Type B pancreatic cell (in vitro differentiated cells): ENCODE measurements around the gene GP9. TPM values are rescaled to one million over a fixed set of nuclear protein-coding genes. Genes with fewer than 3 reads are reported as not detected.

Experiments used
- DNase-seq: peaks from one replicate; pipeline ENCODE4 v3.0.0; 2021; ENCODE audit warnings: mixed read lengths; ENCODE audit not compliant: unreplicated experiment; ENCODE audit errors: extremely low spot score
- H3K27ac Mint-ChIP-seq: 2 replicates; pipeline ENCODE4 v1.8.0; 2021; ENCODE audit warnings: mild to moderate bottlenecking, mixed read lengths
- H3K27me3 Mint-ChIP-seq: 2 replicates; pipeline ENCODE4 v1.8.0; 2021; ENCODE audit warnings: mixed read lengths
- H3K36me3 Mint-ChIP-seq: 2 replicates; pipeline ENCODE4 v1.8.0; 2021; ENCODE audit warnings: mixed read lengths
- H3K4me1 Mint-ChIP-seq: one replicate; pipeline ENCODE4 v1.8.0; 2021; ENCODE audit warnings: mixed read lengths; ENCODE audit not compliant: unreplicated experiment
- H3K4me3 Mint-ChIP-seq: 2 replicates; pipeline ENCODE4 v1.8.0; 2021; ENCODE audit warnings: mild to moderate bottlenecking, mixed read lengths
- H3K9me3 Mint-ChIP-seq: 2 replicates; pipeline ENCODE4 v1.8.0; 2021; ENCODE audit warnings: mixed read lengths
- total RNA-seq: library from RNA; stranded (reverse); gene quantifications from 2 replicates; pipeline ENCODE4 v1.2.1, GENCODE V29; 2021; ENCODE audit warnings: low replicate concordance
- TF ChIP-seq, protein P1 (sequence below): fragments of 200-600 bp; sonication (generic); conservative IDR thresholded peaks from 2 replicates; pipeline ENCODE4 v1.5.0; 2021; ENCODE audit warnings: antibody characterized with exemption, mild to moderate bottlenecking

Gene GP9
- total RNA-seq, 1 donor from 2014 or later = not detected

DNA sequence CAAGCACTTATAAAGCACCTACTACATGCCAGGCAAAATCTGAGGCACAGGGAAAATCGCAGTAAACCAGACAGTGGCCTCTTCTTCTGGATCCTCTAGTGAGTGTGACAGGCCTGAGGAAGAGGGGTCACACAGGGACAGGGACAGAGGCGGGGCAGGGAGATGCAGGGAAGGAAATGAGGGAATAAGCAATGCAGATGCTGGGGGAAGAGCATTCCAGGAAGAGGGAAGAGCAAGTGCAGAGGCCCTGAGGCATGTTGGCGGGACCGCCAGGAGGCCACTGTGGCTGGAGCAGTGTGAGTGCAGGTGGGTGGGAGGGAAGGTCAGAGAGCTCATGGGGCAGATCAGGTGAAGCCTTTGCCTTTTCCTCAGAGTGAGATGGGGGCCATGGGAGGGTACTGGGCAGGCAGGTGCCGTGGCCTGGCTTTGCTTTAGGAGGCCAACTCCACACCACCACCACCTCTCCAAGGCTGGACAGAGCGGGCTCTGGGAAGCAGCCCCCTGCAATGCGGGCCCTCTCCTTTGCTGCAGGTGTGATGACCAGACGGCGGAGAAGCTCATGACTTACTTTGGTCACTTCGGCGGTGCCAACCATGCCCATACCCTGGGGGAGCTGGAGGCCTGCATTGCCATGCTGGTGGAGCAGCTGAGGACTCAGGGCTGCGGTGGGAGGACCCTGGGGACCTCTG lies 26.8 kb upstream of the GP9 start:
- Mint-ChIP-seq H3K36me3 (no peaks in the 10 kb centered on the region), H3K27ac (no peak overlapping the region)
- TF ChIP-seq, protein P1, sequence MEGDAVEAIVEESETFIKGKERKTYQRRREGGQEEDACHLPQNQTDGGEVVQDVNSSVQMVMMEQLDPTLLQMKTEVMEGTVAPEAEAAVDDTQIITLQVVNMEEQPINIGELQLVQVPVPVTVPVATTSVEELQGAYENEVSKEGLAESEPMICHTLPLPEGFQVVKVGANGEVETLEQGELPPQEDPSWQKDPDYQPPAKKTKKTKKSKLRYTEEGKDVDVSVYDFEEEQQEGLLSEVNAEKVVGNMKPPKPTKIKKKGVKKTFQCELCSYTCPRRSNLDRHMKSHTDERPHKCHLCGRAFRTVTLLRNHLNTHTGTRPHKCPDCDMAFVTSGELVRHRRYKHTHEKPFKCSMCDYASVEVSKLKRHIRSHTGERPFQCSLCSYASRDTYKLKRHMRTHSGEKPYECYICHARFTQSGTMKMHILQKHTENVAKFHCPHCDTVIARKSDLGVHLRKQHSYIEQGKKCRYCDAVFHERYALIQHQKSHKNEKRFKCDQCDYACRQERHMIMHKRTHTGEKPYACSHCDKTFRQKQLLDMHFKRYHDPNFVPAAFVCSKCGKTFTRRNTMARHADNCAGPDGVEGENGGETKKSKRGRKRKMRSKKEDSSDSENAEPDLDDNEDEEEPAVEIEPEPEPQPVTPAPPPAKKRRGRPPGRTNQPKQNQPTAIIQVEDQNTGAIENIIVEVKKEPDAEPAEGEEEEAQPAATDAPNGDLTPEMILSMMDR = no peak

DNA sequence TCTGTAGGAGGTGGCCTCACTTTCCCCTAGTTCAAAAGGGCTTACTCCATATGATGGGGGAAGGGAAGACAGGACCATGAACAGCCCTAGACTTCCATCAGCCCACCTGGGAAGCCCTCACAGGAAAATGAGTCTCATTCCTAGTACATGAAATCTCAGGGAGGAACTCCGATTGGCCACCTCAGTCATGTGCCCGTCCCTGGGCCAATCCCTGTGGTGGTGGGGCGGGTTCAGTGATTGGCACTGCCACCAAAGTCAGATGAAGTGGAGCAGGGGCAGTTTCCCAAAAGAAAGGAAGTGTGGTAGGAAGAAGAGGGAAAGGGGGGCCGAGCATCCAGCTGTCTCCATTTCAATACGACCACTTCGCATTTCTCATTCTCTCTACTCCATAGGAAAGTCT lies 25.9 kb upstream of the GP9 start:
- Mint-ChIP-seq H3K9me3 (no peaks in the 10 kb centered on the region), H3K4me3 (no peak overlapping the region), H3K4me1 (no peaks in the 10 kb centered on the region), H3K27ac (no peak overlapping the region), H3K27me3 (peaks cover 4% of the 10 kb centered on the region), H3K36me3 (no peaks in the 10 kb centered on the region)
- TF ChIP-seq, protein P1 = no peak
- DNase-seq = no peak

More for the DNA sequence above, 26.8 kb upstream of the GP9 start:
- Mint-ChIP-seq H3K27me3 (peaks cover 2% of the 10 kb centered on the region), H3K4me3 (no peak overlapping the region), H3K4me1 (no peaks in the 10 kb centered on the region), H3K9me3 (no peaks in the 10 kb centered on the region)
- DNase-seq = no peak

DNA sequence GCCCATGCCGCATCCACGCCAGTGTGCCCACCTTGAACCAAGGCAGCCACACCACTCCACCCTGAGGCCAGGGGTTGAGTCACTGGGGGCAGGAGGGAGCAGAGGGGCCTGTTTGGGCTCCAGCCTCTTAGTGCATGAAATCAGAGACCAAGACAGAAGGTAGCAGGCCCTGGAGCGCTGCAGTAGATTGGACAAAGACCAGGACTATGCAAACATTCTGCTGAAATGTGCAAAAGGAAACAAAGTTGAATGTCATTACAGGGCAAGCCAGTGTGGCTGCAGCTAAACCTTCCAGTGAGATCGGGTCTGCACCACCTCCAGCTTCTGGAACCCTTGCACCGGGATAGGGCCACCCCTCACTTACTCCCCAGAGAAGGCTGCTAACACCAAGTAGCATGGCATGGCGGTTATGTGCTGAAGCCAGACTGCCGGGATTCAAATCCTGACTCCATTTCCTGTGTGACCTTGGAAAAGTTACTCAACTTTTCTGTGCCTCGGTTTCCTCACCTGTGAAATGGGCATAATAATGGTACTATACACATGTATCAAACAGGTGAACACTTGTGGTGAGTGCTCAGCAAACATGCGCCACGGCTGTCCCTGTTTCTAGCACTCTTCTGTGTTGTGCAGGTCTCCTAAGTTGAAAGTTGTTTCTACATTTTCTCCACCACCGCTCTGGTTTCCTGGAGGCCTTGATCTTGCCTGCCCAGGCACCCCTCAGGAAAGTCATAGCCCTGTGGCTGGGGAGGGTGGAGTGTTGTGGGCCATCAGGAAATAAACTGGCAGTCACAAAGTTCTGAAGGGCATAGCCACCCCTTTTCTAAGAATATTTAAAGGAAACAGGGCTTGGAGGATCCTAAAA lies 25.0 kb upstream of the GP9 start:
- H3K9me3 Mint-ChIP-seq = no peaks in the 10 kb centered on the region
- TF ChIP-seq, protein P1 = no peak
- H3K4me1 Mint-ChIP-seq = no peaks in the 10 kb centered on the region
- H3K27me3 Mint-ChIP-seq = peaks cover 4% of the 10 kb centered on the region
- no peak overlapping the region for H3K4me3 Mint-ChIP-seq
- no peaks in the 10 kb centered on the region for H3K36me3 Mint-ChIP-seq
- no peak for DNase-seq
- no peak overlapping the region for H3K27ac Mint-ChIP-seq

DNA sequence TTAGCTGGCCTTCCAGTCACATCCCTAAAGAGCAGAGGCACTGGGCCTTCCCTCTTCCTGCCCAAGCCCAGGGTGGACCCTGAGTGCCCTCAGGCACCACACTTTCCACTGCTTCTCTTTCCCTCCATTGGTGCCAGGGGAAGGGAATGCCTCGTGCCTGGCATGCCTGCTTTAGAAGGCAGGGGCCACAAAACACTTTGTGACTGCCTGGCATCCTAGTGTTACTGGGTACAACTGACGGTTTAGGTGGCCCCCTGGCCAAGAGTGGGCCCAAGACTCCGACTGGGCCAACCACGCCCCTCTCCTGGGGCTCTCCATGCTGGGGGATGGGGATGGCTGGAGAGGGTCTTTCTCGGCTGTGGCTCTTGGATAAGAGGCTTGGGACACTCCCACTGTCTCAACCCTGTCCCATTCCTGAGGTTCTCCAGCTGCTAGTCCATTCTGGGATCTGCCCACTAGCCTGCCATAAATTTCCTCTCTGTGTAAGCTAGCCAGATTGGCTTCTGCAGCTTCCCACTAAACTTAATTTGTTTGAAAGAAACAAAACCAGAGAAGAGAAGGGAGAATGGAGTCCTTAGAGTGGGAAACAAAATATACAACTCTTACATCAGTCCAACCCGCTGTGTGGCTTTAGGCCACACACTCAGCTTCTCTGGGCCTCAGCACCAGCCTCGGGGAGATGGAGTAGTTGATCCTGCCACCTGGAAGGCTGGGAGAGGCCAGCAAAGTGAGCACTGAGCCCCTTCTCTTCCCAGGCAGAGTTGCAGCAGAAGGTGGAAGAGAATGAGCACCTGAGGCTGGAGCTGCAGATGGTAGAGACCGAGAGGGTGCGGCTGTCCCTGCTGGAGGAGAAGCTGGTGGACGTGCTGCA lies 24.1 kb upstream of the GP9 start:
- H3K36me3 Mint-ChIP-seq = no peaks in the 10 kb centered on the region
- no peak overlapping the region for H3K27ac Mint-ChIP-seq
- DNase-seq = no peak
- TF ChIP-seq, protein P1 = no peak
- H3K4me1 Mint-ChIP-seq = no peaks in the 10 kb centered on the region
- H3K9me3 Mint-ChIP-seq = no peaks in the 10 kb centered on the region
- no peak overlapping the region for H3K4me3 Mint-ChIP-seq
- H3K27me3 Mint-ChIP-seq = peaks cover 4% of the 10 kb centered on the region

DNA sequence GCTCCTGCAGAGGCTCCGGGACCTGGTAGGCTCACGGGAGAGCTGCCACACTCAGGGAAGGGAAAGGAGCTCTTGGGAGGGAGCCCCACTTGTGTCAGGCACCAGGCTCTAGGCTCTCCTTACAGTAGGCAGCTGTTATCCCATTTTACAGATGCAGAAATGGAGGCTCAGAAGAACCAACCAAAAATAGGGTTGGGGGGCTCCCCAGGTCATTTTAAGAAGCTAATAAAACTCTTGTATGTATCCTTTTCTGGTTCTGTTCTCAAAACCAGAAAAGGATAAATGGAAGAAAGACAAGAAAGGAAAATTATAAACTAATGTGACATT lies 23.5 kb upstream of the GP9 start:
- Mint-ChIP-seq H3K4me3 (no peak overlapping the region), H3K4me1 (no peaks in the 10 kb centered on the region), H3K27me3 (peaks cover 4% of the 10 kb centered on the region), H3K9me3 (no peaks in the 10 kb centered on the region), H3K27ac (no peak overlapping the region), H3K36me3 (no peaks in the 10 kb centered on the region)
- TF ChIP-seq, protein P1 = no peak
- DNase-seq = no peak
